HG03103 (cell line): ENCODE results near the gene COL27A1.
"Not testable (repeated sequence)": the region's sequence is repeated elsewhere in the genome, so short reads cannot be mapped to it uniquely, and the experiment has no call there.

Source experiments
- ATAC-seq: cut with Tn5 transposase; IDR thresholded peaks from one replicate; pipeline ENCODE4 v1.9.1; 2021; ENCODE audit warnings: low read depth; ENCODE audit not compliant: unreplicated experiment

The COL27A1 gene

DNA sequence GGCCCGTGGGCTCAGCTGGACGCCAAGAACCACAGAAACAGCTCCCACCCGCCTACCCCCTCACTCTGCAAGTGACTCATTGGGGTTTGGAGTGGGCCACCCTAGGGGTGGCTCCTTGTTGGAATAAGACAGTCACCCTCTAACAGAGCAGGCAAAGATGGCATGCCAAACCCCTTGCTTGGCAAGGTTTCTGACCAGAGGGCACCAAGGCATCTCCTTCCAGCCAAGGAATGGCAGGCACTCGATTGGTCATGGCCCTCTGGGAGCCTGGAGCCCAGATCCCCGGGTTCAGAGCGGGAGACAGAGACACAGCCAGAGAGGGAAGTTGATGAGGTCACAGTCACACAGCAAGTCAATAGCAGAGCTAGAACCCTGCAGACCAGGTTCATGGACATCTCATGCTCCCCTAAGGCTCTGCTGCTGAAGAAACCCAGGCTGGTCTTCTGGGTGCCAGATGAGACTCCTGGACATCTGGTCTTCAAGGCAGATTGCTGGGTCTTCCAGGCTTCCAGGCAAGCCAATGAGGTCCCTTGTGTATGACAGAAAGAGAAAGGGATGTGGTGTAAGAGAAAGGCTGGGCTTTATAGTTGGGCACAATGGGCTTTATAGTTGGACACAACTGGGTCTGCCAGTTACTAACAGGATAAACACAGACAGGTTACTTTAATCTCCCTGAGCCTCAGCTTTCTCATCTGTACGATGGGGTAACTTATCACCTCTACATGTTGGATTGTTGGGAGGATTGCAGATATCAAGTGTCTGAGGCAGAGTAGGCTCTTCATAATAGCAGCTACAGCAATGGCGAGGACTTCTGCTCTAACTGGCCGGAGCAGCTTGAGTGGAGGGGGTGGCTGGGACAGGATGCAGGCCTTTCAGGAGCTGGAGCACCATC lies 33.0 kb upstream of the COL27A1 start:
- ATAC-seq = no peak

DNA sequence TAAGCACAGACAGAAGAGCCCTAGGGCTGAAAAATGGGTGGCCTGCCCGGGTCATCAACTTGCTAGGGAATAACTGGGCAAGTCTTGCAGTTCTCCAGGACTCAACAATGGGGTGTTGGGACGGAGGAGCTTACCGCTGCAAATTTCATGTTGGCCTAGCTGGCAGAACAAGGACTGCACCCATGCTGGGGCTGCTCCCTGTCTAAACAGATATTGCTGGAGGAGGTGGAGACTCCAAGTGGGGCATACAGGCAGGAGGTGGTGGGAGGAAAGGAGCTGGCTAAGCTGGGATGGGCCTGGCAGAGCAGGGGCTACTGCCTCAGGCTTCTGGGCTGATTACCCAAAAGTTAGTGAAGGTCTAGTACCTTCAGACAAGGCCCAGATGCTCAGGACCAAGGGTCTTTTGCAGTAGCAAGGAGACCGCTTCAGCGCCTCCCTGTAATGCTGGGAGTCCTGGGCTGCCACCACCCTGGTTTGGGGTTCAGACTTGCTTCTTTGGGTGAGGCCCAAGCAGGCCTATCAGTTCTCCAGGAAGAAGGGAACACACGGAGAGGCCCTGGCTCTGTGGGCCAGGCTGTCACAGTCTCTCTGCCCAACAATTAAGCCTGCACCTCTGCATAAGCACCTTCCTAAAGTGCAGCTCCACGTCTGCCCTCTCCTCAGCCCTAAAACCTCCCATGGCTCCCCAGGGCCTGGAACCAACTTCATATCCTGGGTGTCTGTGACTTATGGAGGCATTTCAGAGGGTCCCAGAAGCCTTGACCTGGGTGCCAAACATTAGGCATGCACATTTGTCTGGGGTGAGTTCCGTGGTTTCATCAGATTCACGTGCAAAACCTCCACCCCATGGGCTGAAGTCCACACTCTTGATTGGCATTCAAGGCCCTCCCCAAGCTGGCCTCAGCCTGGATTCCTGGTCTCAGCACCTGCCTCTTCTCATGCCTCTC lies 32.0 kb upstream of the COL27A1 start:
- no peak for ATAC-seq

DNA sequence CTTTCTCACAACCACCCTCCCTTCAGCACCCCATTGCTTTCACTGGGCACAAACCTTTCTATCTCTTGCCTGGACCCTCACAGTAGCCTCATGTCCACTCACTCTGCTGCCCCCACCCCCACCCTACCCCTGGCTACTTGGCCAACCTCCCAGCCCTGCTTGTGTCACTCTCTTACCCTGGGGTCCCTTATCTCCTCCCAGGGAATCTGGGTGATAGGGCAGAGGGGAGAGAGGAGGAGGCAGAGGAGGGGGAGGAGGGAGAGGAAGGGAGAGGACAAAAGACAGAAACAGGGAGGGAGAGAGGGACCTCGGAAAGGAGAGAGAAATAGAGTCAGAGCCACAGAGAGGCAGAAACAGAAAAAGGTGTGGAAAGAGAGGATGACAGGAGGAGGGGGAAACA lies 31.2 kb upstream of the COL27A1 start:
- ATAC-seq = no peak

DNA sequence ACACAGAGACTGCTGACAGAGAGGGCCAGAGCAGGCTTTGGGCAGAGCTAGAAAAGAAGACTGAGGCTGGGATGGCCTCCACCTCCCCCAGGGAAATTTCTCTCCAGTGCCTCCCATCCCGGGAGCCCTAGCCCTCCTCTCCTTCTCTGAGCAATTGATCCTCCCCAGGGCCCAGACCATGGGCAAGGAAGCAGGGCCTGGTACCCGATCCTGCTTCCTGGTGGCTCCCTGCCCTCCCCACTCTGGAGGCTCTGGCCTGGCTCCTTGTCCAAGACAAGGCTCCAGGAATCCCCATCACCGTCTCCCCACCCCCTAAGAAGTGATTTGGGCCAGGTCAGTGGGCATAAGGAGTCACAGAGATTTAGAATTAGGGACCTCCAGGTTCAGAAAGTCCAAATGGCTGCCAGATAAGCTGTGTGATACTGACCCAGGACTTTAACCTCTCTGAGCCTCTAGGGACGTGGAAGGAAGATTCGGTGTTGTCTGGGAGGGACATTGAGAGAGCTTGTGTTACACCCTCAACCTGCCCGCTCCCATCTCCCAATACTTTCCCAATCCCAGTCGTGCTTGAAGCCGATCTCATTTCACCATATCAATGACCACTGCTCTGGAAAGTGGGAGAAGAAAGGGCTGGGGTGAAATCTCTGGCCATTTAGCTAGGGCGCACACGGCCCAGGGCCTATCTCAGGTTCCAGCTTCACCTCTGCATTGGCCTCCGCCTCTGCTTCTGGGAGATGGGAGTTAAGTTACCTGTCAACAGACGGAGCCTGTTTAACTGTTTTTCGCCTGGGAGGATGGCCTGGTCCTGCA lies 30.5 kb upstream of the COL27A1 start:
- ATAC-seq = no peak

DNA sequence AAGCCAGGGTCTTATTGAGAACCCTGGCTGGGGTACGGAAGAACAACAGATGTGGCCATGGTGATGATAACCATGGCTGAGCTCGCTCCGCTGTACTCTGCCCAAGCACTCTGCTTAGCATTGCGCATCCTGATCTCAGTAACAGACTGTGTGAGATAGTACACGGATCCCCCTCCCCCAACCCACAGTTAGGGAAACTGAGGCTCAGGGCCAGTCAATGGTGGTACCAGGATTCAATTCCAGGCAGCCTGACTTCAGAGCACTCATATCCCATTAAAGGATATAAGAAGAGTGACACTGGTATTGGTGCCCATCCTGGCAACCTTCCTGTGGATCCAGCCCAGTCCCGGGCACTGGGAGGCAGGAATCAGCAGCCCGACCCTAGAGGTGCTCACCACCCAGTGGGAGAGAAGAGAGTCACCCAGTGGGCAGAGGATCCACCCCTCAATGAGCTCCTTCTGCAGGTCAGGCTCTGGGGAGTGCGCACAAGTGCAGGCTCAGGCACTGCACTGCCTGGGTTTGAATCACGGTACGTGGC lies 29.8 kb upstream of the COL27A1 start:
- no peak for ATAC-seq

DNA sequence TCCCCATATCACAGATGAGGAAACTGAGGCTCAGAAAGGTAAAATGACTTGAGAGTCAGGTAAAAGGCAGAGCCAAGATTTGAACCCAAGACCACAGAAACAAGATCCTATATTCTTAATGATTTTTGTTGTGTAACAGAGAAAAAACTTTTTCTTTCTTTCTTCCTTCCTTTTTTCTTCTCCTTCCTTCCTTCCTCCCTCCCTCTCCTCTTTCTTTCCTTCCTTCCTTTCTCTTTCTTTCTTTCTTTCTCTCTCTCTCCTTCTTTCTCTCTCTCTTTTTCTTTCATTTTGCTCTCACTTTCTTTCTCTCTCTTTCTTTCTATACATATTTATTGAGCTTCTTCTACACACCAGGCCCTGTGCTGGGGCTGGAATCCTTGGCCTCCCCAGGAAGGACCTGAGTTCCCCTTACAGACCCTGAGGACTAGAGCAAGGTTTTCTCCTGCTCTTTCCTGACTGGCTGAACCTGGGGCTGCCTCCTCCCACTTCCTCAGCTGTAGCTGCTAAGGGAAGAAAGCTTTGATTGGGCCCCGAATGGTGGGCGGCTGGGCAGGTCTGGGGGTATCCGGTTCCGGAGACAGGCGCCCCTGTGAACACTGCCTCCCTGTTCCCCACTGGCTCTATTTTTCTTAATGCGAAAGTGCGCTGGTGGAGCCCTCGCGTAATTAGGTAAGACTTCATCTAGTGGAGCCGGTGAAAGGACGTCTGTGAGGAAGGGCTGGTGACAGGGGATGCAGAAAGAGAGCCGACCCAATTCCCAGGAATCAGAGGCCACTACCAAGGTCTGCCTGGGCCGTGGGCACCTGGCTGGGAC lies 28.9 kb upstream of the COL27A1 start:
- ATAC-seq = no peak

DNA sequence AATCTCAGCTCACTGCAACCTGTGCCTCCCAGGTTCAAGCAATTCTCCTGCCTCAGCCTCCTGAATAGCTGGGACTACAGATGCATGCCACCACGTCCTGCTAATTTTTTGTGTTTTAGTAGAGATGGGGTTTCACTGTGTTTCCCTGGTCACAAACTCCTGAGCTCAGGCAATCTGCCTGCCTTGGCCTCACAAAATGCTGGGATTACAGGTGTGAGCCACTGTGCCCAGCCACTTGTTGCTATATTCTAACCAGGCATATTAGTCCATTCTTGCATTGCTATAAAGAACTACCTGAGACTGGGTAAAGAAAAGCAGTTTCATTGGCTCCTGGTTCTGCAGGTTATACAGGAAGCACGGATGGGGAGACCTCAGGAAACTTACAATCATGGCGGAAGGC lies 26.6 kb upstream of the COL27A1 start:
- ATAC-seq = not testable (repeated sequence)

DNA sequence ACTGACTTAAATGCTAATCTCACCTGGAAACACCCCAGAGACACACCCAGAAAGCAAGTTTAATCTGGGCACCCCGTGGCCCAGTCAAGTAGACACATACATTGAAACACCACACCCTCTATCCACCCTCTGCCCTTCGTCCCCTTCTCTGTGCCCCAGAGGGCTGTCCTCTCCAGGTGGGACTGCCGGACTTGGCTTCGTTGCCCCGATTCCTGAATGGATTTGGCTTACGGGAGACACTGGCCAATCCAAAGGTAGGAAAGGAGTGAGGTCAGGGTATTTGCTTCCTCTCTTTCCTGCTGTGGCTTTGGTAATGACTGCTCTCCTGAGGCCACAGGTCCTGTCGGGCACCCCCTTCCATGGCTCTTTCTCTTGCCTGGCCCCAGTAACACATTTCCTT lies 25.2 kb upstream of the COL27A1 start:
- ATAC-seq = no peak

DNA sequence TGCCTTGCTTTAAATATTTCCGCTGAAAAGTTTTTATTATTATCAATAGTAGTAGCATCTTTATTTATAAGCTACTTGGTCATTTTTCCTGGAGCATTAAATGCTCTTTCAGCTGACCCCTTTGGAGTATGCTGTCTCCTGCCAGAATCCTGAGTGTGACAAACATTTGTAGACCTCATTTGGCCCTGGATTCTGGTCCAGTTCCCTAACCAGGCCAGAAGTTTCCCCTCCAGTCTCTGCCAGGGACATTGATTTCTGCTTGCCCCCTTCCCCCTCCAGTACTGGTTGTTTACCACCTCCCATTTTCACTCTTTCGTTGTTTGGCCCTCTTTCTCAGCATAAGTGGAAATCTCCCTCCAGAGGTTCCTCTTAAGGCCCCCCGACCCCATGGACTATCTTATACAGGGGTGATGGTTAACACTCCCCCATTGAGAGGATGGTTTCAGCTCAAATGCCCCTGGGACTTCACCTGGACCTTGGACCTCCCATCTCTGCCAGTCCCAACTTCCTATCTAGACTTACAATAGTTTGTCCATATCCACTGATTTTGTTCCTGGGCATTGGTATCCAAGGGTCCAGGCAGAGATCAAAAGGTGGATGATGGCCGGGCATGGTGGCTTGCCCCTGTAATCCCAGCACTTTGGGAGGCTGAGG lies 24.6 kb upstream of the COL27A1 start:
- no peak for ATAC-seq

DNA sequence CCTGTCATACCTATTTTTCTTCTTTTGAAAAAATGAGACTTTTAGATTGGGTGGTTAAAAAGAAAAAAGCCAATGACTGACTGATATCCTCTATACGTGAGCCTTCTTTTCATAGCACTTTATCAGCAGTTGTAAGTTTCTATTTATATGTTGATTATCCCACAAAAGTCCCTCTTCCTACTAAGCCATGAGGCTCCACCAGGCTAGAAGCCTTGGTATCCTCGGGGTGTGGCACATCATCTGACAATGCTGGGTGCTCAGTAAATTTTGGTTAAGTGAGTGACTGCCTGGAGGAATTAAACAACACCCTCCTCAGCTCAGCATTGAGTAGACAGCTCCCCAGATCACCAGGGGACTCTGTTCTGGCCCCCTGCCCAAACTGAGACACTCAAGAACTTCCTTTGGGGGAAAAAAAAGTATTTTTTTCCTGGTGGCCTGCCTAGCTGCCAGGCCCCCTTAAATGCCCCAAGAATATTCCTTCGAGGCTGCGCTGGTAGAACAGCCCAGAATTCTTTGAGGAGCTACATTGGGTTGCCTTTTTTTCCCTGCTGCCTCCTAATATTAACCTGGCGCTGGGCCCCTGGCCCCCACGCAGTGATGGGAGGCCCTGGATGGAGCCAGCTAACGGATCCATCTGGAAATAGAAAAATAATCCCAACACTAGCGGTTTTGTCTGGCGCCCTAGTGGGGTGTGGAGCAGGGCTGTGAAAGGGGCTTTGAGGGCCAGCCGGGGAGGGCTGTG lies 23.4 kb upstream of the COL27A1 start:
- no peak for ATAC-seq

DNA sequence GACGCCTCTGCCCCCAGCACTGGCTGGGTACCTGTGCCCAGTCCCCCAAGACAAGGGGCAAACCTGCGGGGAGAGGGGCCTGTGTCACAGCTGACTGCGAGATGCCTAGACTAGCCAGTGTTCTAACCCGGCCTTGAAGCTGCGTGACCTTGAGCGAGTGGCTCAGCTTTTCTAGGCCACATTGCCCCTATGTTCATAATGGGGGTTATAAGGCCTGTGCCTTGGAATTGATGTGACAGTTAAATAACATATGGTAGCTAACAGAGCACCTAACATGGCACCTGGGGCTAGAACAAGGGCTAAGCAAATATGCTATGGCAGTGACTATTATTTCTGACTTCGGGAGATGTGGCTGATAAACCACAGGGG lies 22.8 kb upstream of the COL27A1 start:
- no peak for ATAC-seq

DNA sequence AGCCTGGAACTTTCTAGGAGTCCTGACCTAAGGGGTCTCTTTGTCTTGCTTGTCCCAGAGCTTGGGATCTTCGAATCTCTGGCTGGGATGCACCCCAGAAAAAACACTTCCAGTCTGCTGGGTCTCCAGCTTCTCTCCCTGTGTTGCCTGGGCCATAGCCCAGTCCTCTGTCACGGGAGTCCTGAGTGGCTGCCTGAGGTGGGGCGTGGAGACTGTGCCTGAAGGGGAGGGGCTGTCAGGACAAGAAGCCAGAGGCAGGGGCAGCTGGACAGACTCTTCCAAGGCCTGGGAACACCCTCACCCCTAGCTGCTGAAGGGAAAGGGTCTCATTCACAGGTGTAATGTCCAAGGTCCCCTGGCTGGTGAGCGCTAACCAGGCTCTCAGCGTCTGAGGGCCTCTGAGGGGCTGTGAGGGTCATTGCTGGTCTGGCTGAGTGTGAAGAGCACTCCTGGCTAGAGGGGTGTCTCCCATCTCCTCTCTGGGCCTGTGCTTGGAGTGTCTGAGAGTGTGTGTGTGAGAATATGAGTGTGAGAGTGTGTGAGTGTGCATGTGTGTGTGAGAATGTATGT lies 20.4 kb upstream of the COL27A1 start:
- ATAC-seq = no peak

DNA sequence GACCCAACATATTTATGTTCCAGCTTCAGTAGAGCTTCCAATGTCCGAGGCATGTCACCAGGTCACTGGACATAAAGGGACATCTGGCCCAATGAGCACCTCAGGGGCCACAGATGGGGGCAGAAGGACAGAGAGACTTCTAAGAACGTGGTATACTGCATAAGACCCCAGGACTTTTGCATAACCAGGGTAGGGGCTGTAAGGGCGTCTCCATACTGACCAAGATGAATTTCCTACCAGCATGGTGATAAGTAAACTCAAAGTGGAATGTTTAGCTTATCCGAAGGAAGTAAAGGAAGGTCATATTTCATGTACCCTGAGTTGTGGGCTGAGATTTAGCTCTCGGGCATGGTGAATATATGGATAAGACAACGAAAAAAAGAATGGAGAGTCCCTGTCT lies 17.5 kb upstream of the COL27A1 start:
- ATAC-seq = no peak

DNA sequence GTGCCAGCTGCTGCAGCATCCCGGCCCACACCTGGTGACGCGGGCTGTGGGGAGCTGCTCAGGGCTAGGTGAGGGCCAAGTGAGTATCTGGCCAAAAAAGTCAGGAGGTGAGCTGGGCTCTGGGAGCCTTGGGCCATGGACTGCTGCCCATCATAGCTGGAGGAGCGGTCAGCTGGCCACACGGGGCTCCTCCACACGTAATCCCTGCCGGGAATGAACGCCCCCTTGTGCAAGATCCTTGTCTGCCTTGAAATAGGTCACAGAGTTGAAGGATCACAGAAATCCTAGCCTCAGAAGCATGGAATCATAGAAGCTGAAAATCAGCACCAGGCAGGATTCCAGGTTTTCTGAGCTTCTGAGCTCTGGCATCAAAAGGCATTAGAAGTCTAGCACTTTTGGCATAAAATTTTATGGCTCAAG lies 16.8 kb upstream of the COL27A1 start:
- no peak for ATAC-seq

DNA sequence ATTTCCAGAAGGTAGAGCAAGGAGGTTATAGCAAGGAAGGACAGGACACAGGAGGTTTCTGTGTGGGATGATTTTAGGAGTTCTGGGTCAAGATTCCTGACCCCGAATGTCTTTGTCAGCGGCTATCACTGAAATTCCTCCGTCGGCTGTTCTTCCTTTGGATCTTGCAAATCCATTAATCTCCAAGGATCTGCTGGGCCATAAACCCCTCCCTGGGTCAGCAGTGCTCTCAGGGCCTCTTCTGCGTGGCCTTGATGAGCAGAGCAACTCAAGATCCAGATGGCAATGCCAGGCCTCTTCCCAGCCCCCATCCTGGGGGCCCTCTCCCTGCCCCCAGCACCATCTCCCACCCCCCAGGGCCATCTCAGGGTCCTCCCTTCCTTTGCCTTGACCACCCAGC lies 16.3 kb upstream of the COL27A1 start:
- no peak for ATAC-seq

DNA sequence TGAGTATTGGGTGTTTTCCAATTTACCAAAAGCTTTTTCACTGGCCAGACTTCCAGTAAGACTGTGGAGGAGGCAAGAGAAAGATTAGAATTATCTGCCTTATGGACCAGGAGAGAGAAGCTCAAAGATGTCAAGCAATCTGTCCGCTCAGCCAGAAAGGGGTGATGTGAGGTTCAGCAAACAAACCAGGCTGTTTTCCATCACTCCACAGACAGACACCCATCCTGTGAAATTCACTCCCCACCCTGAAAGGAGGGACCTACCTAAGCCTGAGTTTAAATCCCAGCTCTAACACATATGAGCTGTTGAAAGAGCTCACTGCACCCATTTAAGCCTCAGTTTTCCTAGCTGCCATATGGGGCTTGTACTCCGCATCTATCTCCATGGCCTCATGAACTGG lies 14.9 kb upstream of the COL27A1 start:
- ATAC-seq = no peak

DNA sequence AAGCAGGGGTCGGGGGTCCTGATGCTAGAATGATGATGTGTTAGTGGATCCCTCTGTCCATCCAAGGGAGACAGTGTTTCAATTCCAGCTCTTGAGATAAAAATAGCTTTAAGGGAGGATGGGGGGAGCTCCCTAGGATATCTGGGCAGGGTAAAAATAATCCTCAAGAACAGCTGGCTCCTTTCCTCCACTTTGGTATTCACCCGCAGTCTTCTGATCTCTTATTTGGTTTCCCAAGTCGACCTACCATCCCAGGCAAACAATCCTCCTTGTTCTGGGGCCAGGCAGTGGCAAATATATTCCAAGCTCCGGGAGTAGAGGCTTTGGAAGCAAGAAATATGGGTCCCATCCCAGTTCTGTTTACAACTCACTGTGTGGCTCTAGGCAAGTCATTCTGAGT lies 14.5 kb upstream of the COL27A1 start:
- ATAC-seq = no peak
